ENCODE measurements around the gene ERC1. TPM values are rescaled to one million over a fixed set of nuclear protein-coding genes. Genes with fewer than 3 reads are reported as not detected.

Gene ERC1
- total and polyA plus RNA-seq, 12 donors: 6.5 to 67.5 (median 47.5) TPM

DNA sequence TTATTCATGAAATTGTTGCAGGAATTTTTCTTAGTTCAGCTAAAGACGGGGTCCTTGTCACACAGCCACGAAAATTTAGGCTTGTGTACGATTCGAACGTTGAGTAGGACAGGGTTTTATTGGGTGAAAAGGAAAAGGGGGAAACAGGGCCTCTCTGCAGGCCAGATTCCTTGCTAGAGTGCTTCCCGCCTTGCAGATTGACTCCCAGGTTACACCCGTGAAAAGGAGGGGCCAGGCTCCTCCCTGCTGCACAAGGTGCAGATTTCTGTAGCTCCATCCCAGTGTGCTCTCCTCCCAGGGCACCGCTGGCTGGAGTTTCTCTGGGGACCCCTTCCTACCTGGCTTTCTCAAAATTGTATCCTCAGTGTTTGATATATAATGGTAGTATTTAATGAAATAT lies 221.5 kb downstream of the ERC1 start:
- no peaks in the 10 kb centered on the region for H3K36me3 ChIP-seq
- no peak overlapping the region for H3K4me3 ChIP-seq
- 56 to 71% methylated on average over 8 of the region's 8 CpGs for WGBS, 2 donors
- H3K27ac ChIP-seq: peak overlapping the region in 1 of 10 donors; percentile 38
- H3K9me3 ChIP-seq: no peaks in the 10 kb centered on the region
- H3K27me3 ChIP-seq: no peaks in the 10 kb centered on the region
- TF ChIP-seq, protein P1, sequence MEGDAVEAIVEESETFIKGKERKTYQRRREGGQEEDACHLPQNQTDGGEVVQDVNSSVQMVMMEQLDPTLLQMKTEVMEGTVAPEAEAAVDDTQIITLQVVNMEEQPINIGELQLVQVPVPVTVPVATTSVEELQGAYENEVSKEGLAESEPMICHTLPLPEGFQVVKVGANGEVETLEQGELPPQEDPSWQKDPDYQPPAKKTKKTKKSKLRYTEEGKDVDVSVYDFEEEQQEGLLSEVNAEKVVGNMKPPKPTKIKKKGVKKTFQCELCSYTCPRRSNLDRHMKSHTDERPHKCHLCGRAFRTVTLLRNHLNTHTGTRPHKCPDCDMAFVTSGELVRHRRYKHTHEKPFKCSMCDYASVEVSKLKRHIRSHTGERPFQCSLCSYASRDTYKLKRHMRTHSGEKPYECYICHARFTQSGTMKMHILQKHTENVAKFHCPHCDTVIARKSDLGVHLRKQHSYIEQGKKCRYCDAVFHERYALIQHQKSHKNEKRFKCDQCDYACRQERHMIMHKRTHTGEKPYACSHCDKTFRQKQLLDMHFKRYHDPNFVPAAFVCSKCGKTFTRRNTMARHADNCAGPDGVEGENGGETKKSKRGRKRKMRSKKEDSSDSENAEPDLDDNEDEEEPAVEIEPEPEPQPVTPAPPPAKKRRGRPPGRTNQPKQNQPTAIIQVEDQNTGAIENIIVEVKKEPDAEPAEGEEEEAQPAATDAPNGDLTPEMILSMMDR (IDR thresholded peaks at IDR 0.05): no peak
- intact Hi-C loops (cut with DNase I): no loop called here
- ATAC-seq: no peak
- DNase-seq: no peak
- H3K4me1 ChIP-seq: peaks cover 2 to 53% (median 28%) of the 10 kb centered on the region in 9 donors

DNA sequence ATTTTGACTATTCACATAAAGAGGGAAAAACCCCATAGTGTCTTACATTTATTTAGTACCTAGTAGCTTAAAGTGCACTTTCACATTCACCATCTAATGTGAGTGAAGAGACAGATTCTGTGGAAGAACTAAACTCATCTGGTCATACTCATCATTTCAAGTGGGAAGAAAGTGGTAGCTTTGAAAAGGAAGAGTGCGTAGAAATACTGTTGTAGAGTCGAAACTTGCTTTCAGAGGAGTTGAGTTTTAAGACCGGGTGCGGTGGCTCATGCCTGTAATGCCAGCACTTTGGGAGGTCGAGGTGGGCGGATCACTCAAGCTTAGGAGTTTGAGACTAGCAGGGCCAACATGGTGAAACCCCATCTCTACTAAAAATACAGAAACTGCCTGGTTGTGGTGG lies 222.2 kb downstream of the ERC1 start:
- ATAC-seq: no peak
- Histone ChIP-seq H3K27me3 (no peaks in the 10 kb centered on the region), H3K36me3 (no peaks in the 10 kb centered on the region), H3K27ac (no peak overlapping the region), H3K4me1 (peaks cover 4 to 53% (median 35%) of the 10 kb centered on the region in 9 donors), H3K4me3 (no peak overlapping the region), H3K9me3 (no peaks in the 10 kb centered on the region)
- intact Hi-C loops (cut with DNase I): no loop called here
- 98 to 99% methylated on average over 6 of the region's 6 CpGs for WGBS, 2 donors
- TF ChIP-seq, protein P1 (IDR thresholded peaks at IDR 0.05): no peak
- DNase-seq: no peak

DNA sequence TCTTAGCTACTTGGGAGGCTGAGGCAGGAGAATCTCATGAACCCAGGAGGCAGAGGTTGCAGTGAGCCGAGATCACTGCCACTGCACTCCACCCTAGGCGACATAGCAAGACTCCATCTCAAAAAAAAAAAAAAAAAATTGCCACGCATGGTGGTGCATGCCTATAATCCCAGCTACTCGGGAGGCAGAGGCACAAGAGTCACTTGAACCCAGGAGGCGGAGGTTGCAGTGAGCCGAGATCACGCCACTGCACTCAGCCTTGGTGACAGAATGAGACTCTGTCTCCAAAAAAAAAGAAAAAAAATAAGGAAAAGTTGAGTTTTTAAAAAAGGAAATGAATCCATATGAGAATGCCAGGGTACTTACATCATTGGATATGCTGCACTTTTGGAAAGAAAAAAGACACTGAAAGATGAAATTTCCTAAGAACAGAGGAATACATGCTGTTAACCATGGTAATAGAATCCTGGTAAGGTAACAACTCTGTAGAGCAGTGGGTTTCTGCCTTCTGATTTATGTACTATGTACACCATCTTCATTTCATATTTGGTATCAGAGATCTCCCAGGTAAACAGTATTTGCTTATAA lies 222.7 kb downstream of the ERC1 start:
- no peak for ATAC-seq
- no peak for DNase-seq
- no peaks in the 10 kb centered on the region for H3K9me3 ChIP-seq
- H3K4me1 ChIP-seq: peaks cover 5 to 56% (median 40%) of the 10 kb centered on the region in 9 donors
- H3K27ac ChIP-seq: no peak overlapping the region
- H3K4me3 ChIP-seq: no peak overlapping the region
- no peaks in the 10 kb centered on the region for H3K36me3 ChIP-seq
- intact Hi-C loops (cut with DNase I): no loop called here
- TF ChIP-seq, protein P1 (IDR thresholded peaks at IDR 0.05): no peak
- WGBS, 2 donors: 94 to 97% methylated on average over 7 of the region's 7 CpGs
- H3K27me3 ChIP-seq: no peaks in the 10 kb centered on the region

DNA sequence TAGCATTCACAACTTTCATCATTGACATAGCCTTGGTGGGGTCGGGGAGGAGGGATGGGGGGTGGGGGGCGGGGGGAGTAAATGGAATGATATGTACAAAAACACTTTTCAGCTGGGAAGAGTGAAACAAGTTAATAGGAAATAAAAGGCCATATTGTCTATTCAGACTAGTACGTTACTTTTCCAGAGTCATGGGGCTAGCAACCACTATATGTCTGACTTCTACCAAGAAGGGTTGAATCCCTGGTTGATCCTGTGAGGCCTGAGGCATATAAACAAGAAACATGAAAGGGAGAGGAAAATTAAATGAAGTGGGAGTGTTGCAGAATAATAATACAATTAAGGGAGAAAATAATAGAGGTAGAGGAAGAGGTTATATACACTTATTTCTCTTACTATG lies 225.5 kb downstream of the ERC1 start:
- peaks cover 7 to 81% (median 51%) of the 10 kb centered on the region in 9 donors for H3K4me1 ChIP-seq
- no peak for ATAC-seq
- no peaks in the 10 kb centered on the region for H3K27me3 ChIP-seq
- peak overlapping the region in 9 of 10 donors; percentile 1 to 88 (median 74) for H3K27ac ChIP-seq
- TF ChIP-seq, protein P1 (IDR thresholded peaks at IDR 0.05): no peak
- 85 to 87% methylated on average over 3 of the region's 3 CpGs for WGBS, 2 donors
- H3K36me3 ChIP-seq: no peaks in the 10 kb centered on the region
- no peak for DNase-seq
- H3K4me3 ChIP-seq: no peak overlapping the region
- intact Hi-C loops (cut with DNase I): no loop called here
- H3K9me3 ChIP-seq: no peaks in the 10 kb centered on the region

Measured in heart right ventricle (tissue), 16 donors.